Liver (tissue), 3 donors: Measurements from ENCODE around the gene OTX2.

Experiments used
- ATF3 ChIP-seq: IDR thresholded peaks from 2 replicates; pipeline ENCODE4 v1.6.1; 2016; ENCODE audit warnings: antibody characterized with exemption
- EGR1 ChIP-seq, 2 donors: IDR thresholded peaks; 2 replicates each; pipeline ENCODE4 v1.6.1; 2016 to 2018; ENCODE audit warnings: antibody characterized with exemption in 2 of 2, low read depth in 2 of 2
- HNF4A ChIP-seq, 2 donors: conservative IDR thresholded peaks; 2 replicates each; pipeline ENCODE4 v1.6.1; 2016; ENCODE audit warnings: antibody characterized with exemption in 2 of 2, mild to moderate bottlenecking in 2 of 2
- JUND ChIP-seq, 2 donors: IDR thresholded peaks; 2 replicates each; pipeline ENCODE4 v1.6.1; 2016; ENCODE audit warnings: antibody characterized with exemption in 2 of 2
- RAD21 ChIP-seq, 2 donors: IDR thresholded peaks; 2 replicates each; pipeline ENCODE4 v1.6.1; 2016; ENCODE audit warnings: antibody characterized with exemption in 2 of 2, mild to moderate bottlenecking in 2 of 2
- SP1 ChIP-seq: IDR thresholded peaks from 2 replicates; pipeline ENCODE4 v1.6.1; 2018; ENCODE audit warnings: antibody characterized with exemption, mild to moderate bottlenecking
- YY1 ChIP-seq: IDR thresholded peaks from 2 replicates; pipeline ENCODE4 v1.6.1; 2016; ENCODE audit warnings: antibody characterized with exemption, mild to moderate bottlenecking
- TF ChIP-seq, protein P1 (sequence below): fragments of 150-350 bp; IDR thresholded peaks from 2 replicates; pipeline ENCODE4 v1.5.1; 2017; ENCODE audit warnings: improper control_type of control experiment, low read depth, low read length; ENCODE audit not compliant: missing input control
- TF ChIP-seq, protein P2 (sequence below): IDR thresholded peaks from 2 replicates; pipeline ENCODE4 v1.6.1; 2016; ENCODE audit warnings: antibody characterized with exemption
- TF ChIP-seq, protein P3 (sequence below): IDR thresholded peaks from 2 replicates; pipeline ENCODE4 v1.6.1; 2016; ENCODE audit warnings: antibody characterized with exemption, mild to moderate bottlenecking
- donor health status: healthy.
- donor health status: healthy.

- TF ChIP-seq, protein P1, sequence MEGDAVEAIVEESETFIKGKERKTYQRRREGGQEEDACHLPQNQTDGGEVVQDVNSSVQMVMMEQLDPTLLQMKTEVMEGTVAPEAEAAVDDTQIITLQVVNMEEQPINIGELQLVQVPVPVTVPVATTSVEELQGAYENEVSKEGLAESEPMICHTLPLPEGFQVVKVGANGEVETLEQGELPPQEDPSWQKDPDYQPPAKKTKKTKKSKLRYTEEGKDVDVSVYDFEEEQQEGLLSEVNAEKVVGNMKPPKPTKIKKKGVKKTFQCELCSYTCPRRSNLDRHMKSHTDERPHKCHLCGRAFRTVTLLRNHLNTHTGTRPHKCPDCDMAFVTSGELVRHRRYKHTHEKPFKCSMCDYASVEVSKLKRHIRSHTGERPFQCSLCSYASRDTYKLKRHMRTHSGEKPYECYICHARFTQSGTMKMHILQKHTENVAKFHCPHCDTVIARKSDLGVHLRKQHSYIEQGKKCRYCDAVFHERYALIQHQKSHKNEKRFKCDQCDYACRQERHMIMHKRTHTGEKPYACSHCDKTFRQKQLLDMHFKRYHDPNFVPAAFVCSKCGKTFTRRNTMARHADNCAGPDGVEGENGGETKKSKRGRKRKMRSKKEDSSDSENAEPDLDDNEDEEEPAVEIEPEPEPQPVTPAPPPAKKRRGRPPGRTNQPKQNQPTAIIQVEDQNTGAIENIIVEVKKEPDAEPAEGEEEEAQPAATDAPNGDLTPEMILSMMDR = no peak
- TF ChIP-seq JUND (IDR thresholded peaks at IDR 0.05) (no peak), SP1 (no peak), HNF4A (conservative IDR thresholded peaks at IDR 0.05) (no peak), YY1 (no peak), ATF3 (no peak), RAD21 (IDR thresholded peaks at IDR 0.05) (no peak), EGR1 (IDR thresholded peaks at IDR 0.05; ENCODE audit: low read depth in 2 of 2) (no peak)
- TF ChIP-seq, protein P2, sequence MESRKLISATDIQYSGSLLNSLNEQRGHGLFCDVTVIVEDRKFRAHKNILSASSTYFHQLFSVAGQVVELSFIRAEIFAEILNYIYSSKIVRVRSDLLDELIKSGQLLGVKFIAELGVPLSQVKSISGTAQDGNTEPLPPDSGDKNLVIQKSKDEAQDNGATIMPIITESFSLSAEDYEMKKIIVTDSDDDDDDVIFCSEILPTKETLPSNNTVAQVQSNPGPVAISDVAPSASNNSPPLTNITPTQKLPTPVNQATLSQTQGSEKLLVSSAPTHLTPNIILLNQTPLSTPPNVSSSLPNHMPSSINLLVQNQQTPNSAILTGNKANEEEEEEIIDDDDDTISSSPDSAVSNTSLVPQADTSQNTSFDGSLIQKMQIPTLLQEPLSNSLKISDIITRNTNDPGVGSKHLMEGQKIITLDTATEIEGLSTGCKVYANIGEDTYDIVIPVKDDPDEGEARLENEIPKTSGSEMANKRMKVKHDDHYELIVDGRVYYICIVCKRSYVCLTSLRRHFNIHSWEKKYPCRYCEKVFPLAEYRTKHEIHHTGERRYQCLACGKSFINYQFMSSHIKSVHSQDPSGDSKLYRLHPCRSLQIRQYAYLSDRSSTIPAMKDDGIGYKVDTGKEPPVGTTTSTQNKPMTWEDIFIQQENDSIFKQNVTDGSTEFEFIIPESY = no peak
- TF ChIP-seq, protein P3, sequence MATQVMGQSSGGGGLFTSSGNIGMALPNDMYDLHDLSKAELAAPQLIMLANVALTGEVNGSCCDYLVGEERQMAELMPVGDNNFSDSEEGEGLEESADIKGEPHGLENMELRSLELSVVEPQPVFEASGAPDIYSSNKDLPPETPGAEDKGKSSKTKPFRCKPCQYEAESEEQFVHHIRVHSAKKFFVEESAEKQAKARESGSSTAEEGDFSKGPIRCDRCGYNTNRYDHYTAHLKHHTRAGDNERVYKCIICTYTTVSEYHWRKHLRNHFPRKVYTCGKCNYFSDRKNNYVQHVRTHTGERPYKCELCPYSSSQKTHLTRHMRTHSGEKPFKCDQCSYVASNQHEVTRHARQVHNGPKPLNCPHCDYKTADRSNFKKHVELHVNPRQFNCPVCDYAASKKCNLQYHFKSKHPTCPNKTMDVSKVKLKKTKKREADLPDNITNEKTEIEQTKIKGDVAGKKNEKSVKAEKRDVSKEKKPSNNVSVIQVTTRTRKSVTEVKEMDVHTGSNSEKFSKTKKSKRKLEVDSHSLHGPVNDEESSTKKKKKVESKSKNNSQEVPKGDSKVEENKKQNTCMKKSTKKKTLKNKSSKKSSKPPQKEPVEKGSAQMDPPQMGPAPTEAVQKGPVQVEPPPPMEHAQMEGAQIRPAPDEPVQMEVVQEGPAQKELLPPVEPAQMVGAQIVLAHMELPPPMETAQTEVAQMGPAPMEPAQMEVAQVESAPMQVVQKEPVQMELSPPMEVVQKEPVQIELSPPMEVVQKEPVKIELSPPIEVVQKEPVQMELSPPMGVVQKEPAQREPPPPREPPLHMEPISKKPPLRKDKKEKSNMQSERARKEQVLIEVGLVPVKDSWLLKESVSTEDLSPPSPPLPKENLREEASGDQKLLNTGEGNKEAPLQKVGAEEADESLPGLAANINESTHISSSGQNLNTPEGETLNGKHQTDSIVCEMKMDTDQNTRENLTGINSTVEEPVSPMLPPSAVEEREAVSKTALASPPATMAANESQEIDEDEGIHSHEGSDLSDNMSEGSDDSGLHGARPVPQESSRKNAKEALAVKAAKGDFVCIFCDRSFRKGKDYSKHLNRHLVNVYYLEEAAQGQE = no peak
These were observed 2.7 kb downstream of the OTX2 start for GRCh38 chr14:56807386-56808109.
